H7 (cell line): Measurements from ENCODE around the gene AP1M1. TPM values are rescaled to one million over a fixed set of nuclear protein-coding genes. Genes with fewer than 3 reads are reported as not detected.
"Not testable (repeated sequence)": the region's sequence is repeated elsewhere in the genome, so short reads cannot be mapped to it uniquely, and the experiment has no call there.

Experiments used
- DNase-seq: peaks from one replicate; pipeline ENCODE4 v3.0.0; 2012
- H3K27me3 ChIP-seq: 2 replicates; pipeline ENCODE4 v1.6.0; 2011; ENCODE audit warnings: mild to moderate bottlenecking, low read length; ENCODE audit not compliant: control insufficient read depth, insufficient read depth
- H3K36me3 ChIP-seq: replicated peaks from 2 replicates; pipeline ENCODE4 v1.5.1; 2011; ENCODE audit warnings: low read length; ENCODE audit not compliant: control insufficient read depth, insufficient read depth
- H3K4me3 ChIP-seq: 2 replicates; pipeline ENCODE4 v1.5.1; 2011; ENCODE audit warnings: low read depth, mild to moderate bottlenecking, control low read depth, low read length, moderate library complexity; ENCODE audit not compliant: insufficient read depth
- total RNA-seq: library from RNA; depleted of rRNA; stranded (reverse); fragments of >200 nt; shearing (Covaris generic); gene quantifications from 2 replicates; pipeline ENCODE4 v1.2.3, GENCODE V29; 2014

AP1M1 gene
- total RNA-seq, 1 experiment from 2014 or later = 56.3 TPM

GRCh38 chr19:16266586-16266942, 68.9 kb downstream of the AP1M1 start:
- H3K36me3 ChIP-seq = no peaks in the 10 kb centered on the region
- no peak overlapping the region for H3K4me3 ChIP-seq
- no peaks in the 10 kb centered on the region for H3K27me3 ChIP-seq
- no peak for DNase-seq

GRCh38 chr19:16268676-16269319, 71.1 kb downstream of the AP1M1 start:
- H3K4me3 ChIP-seq = no peak overlapping the region
- no peaks in the 10 kb centered on the region for H3K27me3 ChIP-seq
- DNase-seq = no peak
- H3K36me3 ChIP-seq = no peaks in the 10 kb centered on the region

- no peaks in the 10 kb centered on the region for H3K27me3 ChIP-seq
- no peak overlapping the region for H3K4me3 ChIP-seq
- no peak for DNase-seq
- no peaks in the 10 kb centered on the region for H3K36me3 ChIP-seq
Measured at GRCh38 chr19:16272945-16273344, 75.2 kb downstream of the AP1M1 start.

- H3K4me3 ChIP-seq = no peak overlapping the region
- H3K27me3 ChIP-seq = no peaks in the 10 kb centered on the region
- no peaks in the 10 kb centered on the region for H3K36me3 ChIP-seq
- no peak for DNase-seq
Measured at GRCh38 chr19:16274447-16274846, 76.7 kb downstream of the AP1M1 start.

- no peaks in the 10 kb centered on the region for H3K27me3 ChIP-seq
- DNase-seq = no peak
Measured at GRCh38 chr19:16280306-16280705, 82.6 kb downstream of the AP1M1 start.

GRCh38 chr19:16281743-16282142, 84.0 kb downstream of the AP1M1 start:
- DNase-seq = no peak
- H3K36me3 ChIP-seq = no peaks in the 10 kb centered on the region
- no peaks in the 10 kb centered on the region for H3K27me3 ChIP-seq
- H3K4me3 ChIP-seq = no peak overlapping the region

More at GRCh38 chr19:16280306-16280705, 82.6 kb downstream of the AP1M1 start:
- Histone ChIP-seq H3K4me3 (no peak overlapping the region), H3K36me3 (no peaks in the 10 kb centered on the region)

GRCh38 chr19:16283210-16284061, 85.7 kb downstream of the AP1M1 start:
- Histone ChIP-seq H3K4me3 (no peak overlapping the region), H3K36me3 (no peaks in the 10 kb centered on the region), H3K27me3 (no peaks in the 10 kb centered on the region)
- DNase-seq = peak; percentile 64

GRCh38 chr19:16284505-16284904, 86.8 kb downstream of the AP1M1 start:
- no peaks in the 10 kb centered on the region for H3K36me3 ChIP-seq
- no peaks in the 10 kb centered on the region for H3K27me3 ChIP-seq
- DNase-seq = no peak
- no peak overlapping the region for H3K4me3 ChIP-seq

- H3K4me3 ChIP-seq, H3K27me3 ChIP-seq, DNase-seq, H3K36me3 ChIP-seq: not testable (repeated sequence)
Measured at GRCh38 chr19:16285079-16285478, 87.4 kb downstream of the AP1M1 start.

- no peak overlapping the region for H3K4me3 ChIP-seq
- DNase-seq = peak; percentile 68
- no peaks in the 10 kb centered on the region for H3K27me3 ChIP-seq
- no peaks in the 10 kb centered on the region for H3K36me3 ChIP-seq
Measured at GRCh38 chr19:16285769-16286498, 88.2 kb downstream of the AP1M1 start.

- Histone ChIP-seq H3K4me3 (no peak overlapping the region), H3K27me3 (no peaks in the 10 kb centered on the region), H3K36me3 (no peaks in the 10 kb centered on the region)
- DNase-seq = no peak
Measured at GRCh38 chr19:16288544-16288943, 90.8 kb downstream of the AP1M1 start.

- DNase-seq = no peak
Measured at GRCh38 chr19:16289594-16289993, 91.9 kb downstream of the AP1M1 start.

GRCh38 chr19:16290692-16291091, 93.0 kb downstream of the AP1M1 start:
- Histone ChIP-seq H3K36me3 (no peaks in the 10 kb centered on the region), H3K4me3 (no peak overlapping the region), H3K27me3 (no peaks in the 10 kb centered on the region)
- DNase-seq = no peak

More at GRCh38 chr19:16289594-16289993, 91.9 kb downstream of the AP1M1 start:
- no peaks in the 10 kb centered on the region for H3K36me3 ChIP-seq
- no peaks in the 10 kb centered on the region for H3K27me3 ChIP-seq
- H3K4me3 ChIP-seq = no peak overlapping the region

- Histone ChIP-seq H3K27me3 (no peaks in the 10 kb centered on the region), H3K4me3 (no peak overlapping the region), H3K36me3 (no peaks in the 10 kb centered on the region)
- DNase-seq = no peak
Measured at GRCh38 chr19:16293118-16294091, 95.7 kb downstream of the AP1M1 start.
